Spleen (tissue), 11 donors: ENCODE measurements around the gene RANBP3L. TPM values are rescaled to one million over a fixed set of nuclear protein-coding genes. Genes with fewer than 3 reads are reported as not detected.
"Not testable (repeated sequence)": the region's sequence is repeated elsewhere in the genome, so short reads cannot be mapped to it uniquely, and the experiment has no call there.

Experiments used
- DNase-seq: peaks from one replicate; pipeline ENCODE4 v3.0.0-alpha.2; 2020
- H3K27ac ChIP-seq, 8 donors: fragments of 200-600 bp; sonication (generic) in 7 of 8; 1 replicate in 4 of 8; 2 replicates in 4 of 8; pipeline versions ENCODE4 v1.5.0 to v1.8.0; 2016 to 2021; ENCODE audit warnings: inconsistent platforms in 4 of 8, mild to moderate bottlenecking in 4 of 8, moderate library complexity in 1 of 8
- H3K27me3 ChIP-seq, 7 donors: fragments of 200-600 bp; sonication (generic) in 6 of 7; replicated peaks in 1 of 7; 1 replicate in 4 of 7; 2 replicates in 3 of 7; pipeline versions ENCODE4 v1.5.0 to v1.8.0; 2016 to 2021; ENCODE audit warnings: inconsistent platforms in 3 of 7, mild to moderate bottlenecking in 1 of 7
- H3K36me3 ChIP-seq, 6 donors: fragments of 200-600 bp; sonication (generic) in 5 of 6; 1 replicate in 4 of 6; 2 replicates in 2 of 6; pipeline versions ENCODE4 v1.5.0 to v1.8.0; 2016 to 2021; ENCODE audit warnings: inconsistent platforms in 2 of 6
- H3K4me1 ChIP-seq, 6 donors: fragments of 200-600 bp; sonication (generic) in 5 of 6; 1 replicate in 3 of 6; 2 replicates in 3 of 6; pipeline versions ENCODE4 v1.5.0 to v1.8.0; 2016 to 2021; ENCODE audit warnings: inconsistent platforms in 3 of 6
- H3K4me3 ChIP-seq, 8 donors: fragments of 200-600 bp; sonication (generic) in 7 of 8; 1 replicate in 4 of 8; 2 replicates in 4 of 8; pipeline versions ENCODE4 v1.5.0 to v1.8.0; 2016 to 2021; ENCODE audit warnings: inconsistent platforms in 4 of 8, mild to moderate bottlenecking in 4 of 8, moderate library complexity in 2 of 8
- H3K9me3 ChIP-seq, 8 donors: fragments of 200-600 bp; sonication (generic) in 7 of 8; 1 replicate in 4 of 8; 2 replicates in 4 of 8; pipeline versions ENCODE4 v1.5.0 to v1.8.0; 2016 to 2021; ENCODE audit warnings: inconsistent platforms in 4 of 8
- POLR2A ChIP-seq, 3 donors: fragments of 450-650 bp; IDR thresholded peaks; one replicate each; pipeline ENCODE4 v1.5.1; 2017; ENCODE audit warnings: antibody characterized with exemption in 3 of 3, mild to moderate bottlenecking in 1 of 3
- POLR2AphosphoS5 ChIP-seq, 3 donors: sonication (generic); formaldehyde crosslinking; IDR thresholded peaks; one replicate each; pipeline ENCODE4 v1.5.1; 2017; ENCODE audit warnings: antibody characterized with exemption in 3 of 3
- WGBS, 5 donors: extraction: QIAGEN DNeasy Blood & Tissue Kit in 3 of 5; methylation state at CpG; one replicate each; pipeline versions ENCODE4 v1.1.5 to v1.1.7; 2013 to 2018; 5-methylcytosine and 5-hydroxymethylcytosine counted together
- intact Hi-C: fragments of 100-400 bp; cut with DNase I; formaldehyde crosslinking; loops from one replicate; pipeline ENCODE4 v1.15.0; 2023; ENCODE audit warnings: low total_unique reads
- polyA plus RNA-seq, 3 donors: library from polyadenylated mRNA; stranded (reverse); fragments of 200-250 nt; gene quantifications; one replicate each; pipeline ENCODE4 v1.2.1, GENCODE V29; 2013
- total RNA-seq, 7 donors: library from RNA; depleted of rRNA in 3 of 7; stranded (reverse); fragments of >200 nt in 3 of 7; fragmentation: NEBNext Ultra II Directional in 4 of 7; extraction: Animal tissue kit (Norgen Biotek cat#: 25700) in 4 of 7; gene quantifications; one replicate each; pipeline versions ENCODE4 v1.1.0 to v1.2.1, GENCODE V29; 2016 to 2021
- TF ChIP-seq, protein P1 (sequence below), 11 experiments: fragments of 200-600 bp in 7 of 11; fragments of 450-650 bp in 4 of 11; sonication (generic) in 4 of 11; IDR thresholded peaks in 8 of 11; conservative IDR thresholded peaks in 3 of 11; 1 replicate in 7 of 11; 2 replicates in 4 of 11; pipeline versions ENCODE4 v1.4.0 to v1.8.0; 2016 to 2021; ENCODE audit warnings: antibody characterized with exemption in 11 of 11, inconsistent platforms in 4 of 11, mild to moderate bottlenecking in 1 of 11
- donor health status: healthy with polysubstance abuse.
- donor health status: DM: no; HTN: no; CAD: no; lungs with moderate emphysema.
- donor health status: DM: no; HTN: no; CAD: no.
- donor health status: Bipolar disorder and iron deficiency.
- donor health status: healthy.
- donor health status: DM: no; HTN: no; CAD: no.
- donor health status: DM: yes; HTN: yes; CAD: no.

Gene RANBP3L
- total and polyA plus RNA-seq, 10 donors: 0.02 to 0.97 (median 0.08) TPM; not detected in 6

DNA sequence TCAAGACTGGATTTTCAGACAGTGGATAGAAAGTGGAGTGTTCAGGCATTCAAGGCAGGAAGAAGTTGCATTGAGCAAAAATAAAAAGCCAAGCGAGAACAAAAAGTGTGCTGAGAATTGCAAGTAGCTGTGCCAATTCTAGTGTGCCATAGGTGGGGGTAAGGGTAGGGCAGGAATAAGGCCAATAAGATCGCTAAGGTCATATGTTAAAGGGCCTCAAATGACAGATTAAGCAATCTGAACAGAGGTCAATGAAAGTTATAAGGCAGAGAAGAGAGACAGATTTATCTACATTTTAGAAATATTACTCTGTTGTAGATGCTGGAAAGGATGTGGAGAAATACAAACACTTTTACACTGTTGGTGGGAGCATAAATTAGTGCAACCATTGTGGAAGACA lies 96.4 kb downstream of the RANBP3L start:
- DNase-seq: no peak
- TF ChIP-seq, protein P1, sequence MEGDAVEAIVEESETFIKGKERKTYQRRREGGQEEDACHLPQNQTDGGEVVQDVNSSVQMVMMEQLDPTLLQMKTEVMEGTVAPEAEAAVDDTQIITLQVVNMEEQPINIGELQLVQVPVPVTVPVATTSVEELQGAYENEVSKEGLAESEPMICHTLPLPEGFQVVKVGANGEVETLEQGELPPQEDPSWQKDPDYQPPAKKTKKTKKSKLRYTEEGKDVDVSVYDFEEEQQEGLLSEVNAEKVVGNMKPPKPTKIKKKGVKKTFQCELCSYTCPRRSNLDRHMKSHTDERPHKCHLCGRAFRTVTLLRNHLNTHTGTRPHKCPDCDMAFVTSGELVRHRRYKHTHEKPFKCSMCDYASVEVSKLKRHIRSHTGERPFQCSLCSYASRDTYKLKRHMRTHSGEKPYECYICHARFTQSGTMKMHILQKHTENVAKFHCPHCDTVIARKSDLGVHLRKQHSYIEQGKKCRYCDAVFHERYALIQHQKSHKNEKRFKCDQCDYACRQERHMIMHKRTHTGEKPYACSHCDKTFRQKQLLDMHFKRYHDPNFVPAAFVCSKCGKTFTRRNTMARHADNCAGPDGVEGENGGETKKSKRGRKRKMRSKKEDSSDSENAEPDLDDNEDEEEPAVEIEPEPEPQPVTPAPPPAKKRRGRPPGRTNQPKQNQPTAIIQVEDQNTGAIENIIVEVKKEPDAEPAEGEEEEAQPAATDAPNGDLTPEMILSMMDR (IDR thresholded peaks at IDR 0.05 in 8 of 11, conservative IDR thresholded peaks at IDR 0.05 in 3 of 11): no peak
- TF ChIP-seq POLR2A (IDR thresholded peaks at IDR 0.05): no peak
- no peak for TF ChIP-seq POLR2AphosphoS5 (IDR thresholded peaks at IDR 0.05)
- Histone ChIP-seq H3K27me3 (no peaks in the 10 kb centered on the region), H3K4me3 (no peak overlapping the region), H3K27ac (no peak overlapping the region), H3K9me3 (no peaks in the 10 kb centered on the region), H3K36me3 (peaks cover 0 to 76% (median 16%) of the 10 kb centered on the region in 6 donors), H3K4me1 (no peaks in the 10 kb centered on the region)
- 90 to 98% (median 96%) methylated on average over 2 of the region's 2 CpGs for WGBS, 5 donors
- intact Hi-C loops: no loop called here

DNA sequence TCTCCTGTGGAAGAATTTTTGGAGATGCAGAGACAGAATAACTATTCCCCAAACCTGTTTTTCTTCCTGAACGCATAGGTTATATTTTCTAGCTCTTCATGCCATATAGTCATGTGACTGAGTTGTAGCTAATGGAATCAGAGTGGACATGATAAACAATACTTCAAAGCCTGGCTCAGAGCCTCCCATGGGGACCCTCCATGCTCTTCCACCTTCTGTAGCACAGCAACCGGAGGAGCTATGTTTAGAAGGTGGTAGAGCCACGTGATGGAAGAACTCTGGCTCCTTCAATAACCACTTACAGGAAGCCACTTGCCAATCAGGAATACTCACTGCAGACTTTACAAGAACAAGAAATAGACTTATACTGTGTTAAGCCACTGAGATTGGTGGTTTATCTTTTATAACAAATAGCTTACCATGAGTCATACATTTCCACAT lies 99.2 kb downstream of the RANBP3L start:
- Histone ChIP-seq H3K27me3 (no peaks in the 10 kb centered on the region), H3K4me1 (no peaks in the 10 kb centered on the region), H3K27ac (no peak overlapping the region), H3K4me3 (no peak overlapping the region), H3K9me3 (no peaks in the 10 kb centered on the region), H3K36me3 (peaks cover 0 to 87% (median 26%) of the 10 kb centered on the region in 6 donors)
- DNase-seq: no peak
- intact Hi-C loops: no loop called here
- TF ChIP-seq POLR2A (IDR thresholded peaks at IDR 0.05) (no peak), POLR2AphosphoS5 (IDR thresholded peaks at IDR 0.05) (no peak)
- TF ChIP-seq, protein P1 (IDR thresholded peaks at IDR 0.05 in 8 of 11, conservative IDR thresholded peaks at IDR 0.05 in 3 of 11): no peak
- 61 to 68% (median 64%) methylated on average over 3 of the region's 3 CpGs for WGBS, 5 donors

DNA sequence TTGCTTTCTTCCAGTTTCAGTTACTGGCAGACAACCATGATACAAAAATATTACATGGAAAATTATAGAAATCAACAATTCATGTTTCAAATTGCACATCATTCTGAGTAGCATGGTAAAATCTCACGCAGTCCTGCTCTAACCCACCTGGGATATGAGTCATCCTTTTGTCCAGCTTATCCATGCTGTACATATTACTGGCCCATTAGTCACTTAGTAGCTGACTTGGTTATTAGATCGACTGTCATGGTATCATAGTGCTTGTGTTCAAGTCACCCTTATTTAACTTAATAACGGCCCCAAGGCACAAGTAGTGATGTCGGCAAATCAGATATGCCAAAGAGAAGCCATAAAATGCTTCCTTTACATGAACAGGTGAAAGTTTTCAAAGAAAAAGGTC lies 101.2 kb downstream of the RANBP3L start:
- H3K27me3 ChIP-seq: no peaks in the 10 kb centered on the region
- peaks cover 0 to 88% (median 31%) of the 10 kb centered on the region in 6 donors for H3K36me3 ChIP-seq
- DNase-seq: no peak
- H3K4me1 ChIP-seq: no peaks in the 10 kb centered on the region
- no peak overlapping the region for H3K27ac ChIP-seq
- WGBS, 5 donors: 94 to 98% (median 95%) methylated on average over 4 of the region's 4 CpGs
- intact Hi-C loops: no loop called here
- H3K9me3 ChIP-seq: no peaks in the 10 kb centered on the region
- no peak overlapping the region for H3K4me3 ChIP-seq
- TF ChIP-seq POLR2AphosphoS5 (IDR thresholded peaks at IDR 0.05) (no peak), POLR2A (IDR thresholded peaks at IDR 0.05) (no peak)
- TF ChIP-seq, protein P1 (IDR thresholded peaks at IDR 0.05 in 8 of 11, conservative IDR thresholded peaks at IDR 0.05 in 3 of 11): no peak

DNA sequence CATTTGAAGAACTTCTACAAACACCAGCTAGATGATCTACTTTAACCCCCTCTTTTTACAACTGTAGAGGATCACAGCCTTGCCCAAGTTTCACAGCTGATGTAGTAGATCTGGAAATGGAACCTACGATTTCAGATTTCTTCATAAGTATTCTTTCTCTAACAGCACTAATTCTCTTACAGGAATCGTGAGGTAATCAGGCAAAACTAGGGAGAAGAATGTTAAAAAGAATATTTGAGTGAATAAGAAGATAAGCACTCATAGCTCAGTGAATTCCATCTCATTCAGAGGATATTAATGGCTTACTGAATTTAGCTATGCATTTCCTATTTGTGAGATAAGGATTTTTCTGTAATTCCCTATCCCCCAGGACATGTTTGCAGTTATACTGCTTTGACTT lies 102.1 kb downstream of the RANBP3L start:
- no peaks in the 10 kb centered on the region for H3K9me3 ChIP-seq
- no peak overlapping the region for H3K27ac ChIP-seq
- TF ChIP-seq, protein P1 (IDR thresholded peaks at IDR 0.05 in 8 of 11, conservative IDR thresholded peaks at IDR 0.05 in 3 of 11): no peak
- H3K36me3 ChIP-seq: peaks cover 0 to 88% (median 32%) of the 10 kb centered on the region in 6 donors
- no peaks in the 10 kb centered on the region for H3K27me3 ChIP-seq
- H3K4me3 ChIP-seq: no peak overlapping the region
- no peaks in the 10 kb centered on the region for H3K4me1 ChIP-seq
- DNase-seq: no peak
- intact Hi-C loops: no loop called here
- 69 to 91% (median 87%) methylated on average over 2 of the region's 2 CpGs for WGBS, 5 donors

DNA sequence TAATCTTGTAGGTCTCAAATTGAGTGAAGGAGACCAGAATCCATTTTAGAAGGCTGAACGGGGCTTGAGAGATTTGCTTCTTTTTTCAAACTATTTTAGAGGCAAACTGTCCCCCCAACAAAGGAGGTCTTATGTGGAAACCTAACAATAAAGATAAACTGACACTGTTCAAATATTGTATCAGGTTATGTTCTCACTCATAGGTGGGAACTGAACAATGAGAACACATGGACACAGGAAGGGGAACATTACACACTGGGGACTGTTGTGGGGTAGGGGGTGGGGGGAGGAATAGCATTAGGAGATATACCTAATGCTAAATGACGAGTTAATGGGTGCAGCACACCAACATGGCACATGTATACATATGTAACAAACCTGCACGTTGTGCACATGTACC lies 102.9 kb downstream of the RANBP3L start:
- H3K27ac ChIP-seq, H3K9me3 ChIP-seq, H3K4me3 ChIP-seq, DNase-seq, intact Hi-C loops, H3K27me3 ChIP-seq, H3K4me1 ChIP-seq: not testable (repeated sequence)
- peaks cover 0 to 88% (median 32%) of the 10 kb centered on the region in 6 donors for H3K36me3 ChIP-seq
- WGBS, 5 donors: 84 to 99% (median 88%) methylated on average over 2 to 3 of the region's 3 CpGs
